Occipital lobe (tissue), 2 donors: ENCODE measurements around the gene IQSEC1. TPM values are rescaled to one million over a fixed set of nuclear protein-coding genes. Genes with fewer than 3 reads are reported as not detected.

Experiments used
- DNase-seq: peaks from one replicate; lab custom pipeline; 2025; lab: John Stamatoyannopoulos, UW
- total RNA-seq: library from RNA; depleted of rRNA; stranded (reverse); fragments of >200 nt; gene quantifications from one replicate; pipeline ENCODE4 v1.2.3, GENCODE V29; 2014

IQSEC1 gene
- total RNA-seq, 1 donor from 2014 or later: 14.3 TPM

DNA sequence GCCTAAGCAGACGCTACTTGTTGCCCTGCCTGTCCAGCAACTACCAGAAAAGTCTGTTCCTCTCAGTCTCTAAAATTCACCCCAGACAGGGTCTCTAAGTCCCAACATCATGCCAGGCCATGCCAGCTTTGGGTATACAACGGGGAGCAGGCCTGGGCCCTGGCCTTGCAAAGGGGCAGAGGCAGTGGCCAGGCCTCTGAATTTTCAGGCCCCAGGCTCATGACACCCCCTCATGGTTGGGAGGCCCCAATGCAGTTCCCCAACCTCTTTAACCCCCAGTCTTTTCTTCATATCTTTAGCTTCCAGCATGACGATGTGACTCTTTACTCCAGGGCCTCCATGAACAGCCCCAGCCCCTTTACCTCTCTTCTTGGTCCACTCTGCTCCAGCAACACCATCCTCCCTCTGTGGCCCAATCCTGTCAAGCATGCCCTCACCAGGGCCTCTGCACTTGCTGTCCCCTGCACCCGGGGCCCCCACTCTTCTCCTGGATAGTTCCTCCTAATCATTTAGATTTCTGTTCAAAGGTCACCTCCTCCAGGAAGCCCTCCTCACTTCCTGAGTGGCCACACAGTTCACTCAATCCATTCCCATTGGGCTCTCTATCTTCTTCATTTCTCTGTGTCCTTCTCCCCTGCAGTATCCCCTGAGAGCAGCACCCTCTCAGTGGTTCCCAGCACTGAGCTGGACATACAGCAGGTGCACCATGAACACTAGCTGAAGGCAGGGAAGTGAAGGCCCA, 4.8 kb downstream of the IQSEC1 start:
- DNase-seq: no peak

DNA sequence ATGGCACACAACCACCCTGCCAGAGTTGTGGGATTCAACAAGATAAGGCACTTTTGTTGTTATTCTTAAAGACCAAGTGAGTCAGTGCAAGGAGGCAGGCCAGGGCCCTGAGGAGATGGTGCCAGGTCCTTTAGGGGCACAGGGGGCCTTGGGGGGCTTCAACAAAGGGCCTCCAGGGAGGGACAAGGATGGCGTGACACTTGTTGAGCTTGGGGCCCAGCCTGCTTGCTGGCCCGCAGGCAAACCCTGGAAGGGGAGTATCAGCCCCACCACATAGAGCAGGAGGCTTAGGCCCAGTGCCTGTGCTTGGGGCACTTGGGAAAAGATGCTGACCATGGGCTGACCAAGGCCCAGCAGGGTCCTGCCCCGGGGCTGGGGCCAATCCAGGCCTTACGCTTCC, 5.5 kb downstream of the IQSEC1 start:
- no peak for DNase-seq

DNA sequence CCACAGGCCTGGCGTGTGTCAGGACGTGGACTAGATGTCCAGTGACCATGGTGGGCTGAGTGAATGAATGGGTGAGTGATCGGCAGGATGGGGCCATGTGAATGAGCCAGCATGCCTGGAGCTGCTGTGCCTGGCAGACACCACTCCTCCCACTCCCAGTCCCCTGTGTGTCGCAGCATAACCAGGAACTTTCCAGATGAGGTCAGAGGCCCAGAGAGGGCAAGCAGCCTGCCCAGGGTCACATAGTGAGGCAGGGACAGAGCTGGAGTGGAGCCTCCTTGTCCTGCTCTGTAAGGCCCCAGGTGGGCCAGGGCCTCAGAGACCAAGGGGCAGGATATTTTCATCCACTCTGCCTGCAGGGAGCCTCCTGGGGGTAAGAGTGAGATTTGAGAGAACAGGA, 6.4 kb downstream of the IQSEC1 start:
- DNase-seq: no peak

DNA sequence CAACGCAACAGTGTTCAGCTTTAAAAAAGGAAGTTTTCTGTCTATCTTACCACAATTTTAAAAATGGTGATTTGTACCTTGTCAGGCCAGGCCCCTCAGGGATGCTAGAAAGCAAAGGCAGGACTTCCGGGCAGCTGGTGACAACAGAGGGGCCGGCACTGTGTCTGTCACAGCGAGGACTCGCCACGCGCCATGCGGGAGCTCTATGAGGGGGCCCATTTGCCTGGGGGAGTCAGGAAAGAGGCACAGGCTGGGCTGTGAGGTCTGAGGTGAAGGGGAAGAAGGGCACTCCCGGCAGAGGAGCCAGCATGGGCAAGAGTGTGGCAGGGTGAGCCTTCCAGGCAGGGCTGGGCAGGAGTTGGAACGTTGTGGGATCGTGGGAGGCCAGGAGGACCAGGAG, 7.0 kb downstream of the IQSEC1 start:
- no peak for DNase-seq

DNA sequence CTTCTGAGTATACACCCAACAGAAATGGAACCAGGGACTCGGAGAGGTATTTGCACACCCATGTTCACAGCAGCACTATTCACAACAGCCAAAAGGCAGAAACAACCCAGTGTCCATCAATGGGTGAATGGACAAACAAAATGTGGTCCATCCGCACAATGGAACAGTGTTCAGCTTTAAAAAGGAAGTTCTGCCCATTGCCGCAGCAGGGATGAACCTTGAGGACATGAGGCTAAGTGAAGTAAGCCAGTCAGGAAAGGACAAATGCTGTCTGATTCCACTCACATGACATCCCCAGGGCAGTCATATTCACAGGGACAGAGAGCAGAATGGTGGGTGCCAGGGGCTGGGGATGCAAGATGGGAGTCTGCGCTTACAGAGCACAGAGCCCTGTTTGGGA, 7.5 kb downstream of the IQSEC1 start:
- no peak for DNase-seq

DNA sequence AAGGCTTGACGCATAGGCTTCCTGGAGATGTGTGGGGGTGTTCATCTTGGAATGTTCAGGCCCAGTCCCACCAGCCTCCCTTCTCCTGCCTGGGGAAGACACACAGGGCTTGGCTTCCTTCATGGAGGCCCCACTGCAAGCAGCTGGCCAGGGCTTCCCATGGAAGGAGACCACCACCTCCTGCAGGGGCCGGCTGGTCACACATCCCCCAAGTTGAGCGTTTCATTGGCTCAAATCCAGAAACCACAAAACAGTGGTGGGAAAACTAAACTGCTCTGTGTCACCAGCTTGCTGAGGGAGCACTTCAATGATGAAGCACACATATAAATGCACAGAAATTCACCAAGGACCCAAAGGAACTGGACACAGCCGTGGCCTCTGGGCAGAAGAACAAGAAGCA, 8.3 kb downstream of the IQSEC1 start:
- no peak for DNase-seq

DNA sequence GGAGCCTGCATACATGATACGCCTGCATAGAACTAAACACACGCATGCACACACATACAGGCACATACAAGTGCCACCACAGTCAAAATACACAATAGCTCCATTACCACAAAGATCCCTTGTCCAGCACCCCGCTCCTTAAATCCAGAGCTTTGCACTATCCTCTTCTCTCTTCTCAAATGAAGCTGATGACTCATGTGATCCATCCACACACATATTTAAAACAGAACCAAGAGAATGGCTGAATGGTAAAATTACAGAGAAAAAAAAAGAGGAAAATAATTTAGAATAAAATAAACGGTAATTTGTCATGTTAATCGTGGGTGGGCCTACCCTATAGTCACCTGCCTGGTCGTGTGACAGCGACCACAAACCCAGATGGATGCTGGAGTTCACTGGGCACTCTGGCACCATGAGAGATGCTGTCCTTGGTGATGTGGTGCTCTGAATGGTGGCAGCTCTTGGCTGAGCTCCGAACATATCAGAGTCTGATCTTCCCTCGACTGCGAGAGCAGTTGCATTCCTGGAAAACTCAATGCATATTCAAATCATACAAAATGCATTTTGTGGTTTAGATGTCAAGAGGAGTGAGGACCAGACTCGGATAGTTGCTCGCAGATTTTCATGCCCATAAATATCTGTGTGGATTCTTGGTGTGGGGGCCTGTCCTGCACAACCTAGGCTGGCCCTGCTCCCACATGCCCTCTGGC, 8.9 kb downstream of the IQSEC1 start:
- no peak for DNase-seq

DNA sequence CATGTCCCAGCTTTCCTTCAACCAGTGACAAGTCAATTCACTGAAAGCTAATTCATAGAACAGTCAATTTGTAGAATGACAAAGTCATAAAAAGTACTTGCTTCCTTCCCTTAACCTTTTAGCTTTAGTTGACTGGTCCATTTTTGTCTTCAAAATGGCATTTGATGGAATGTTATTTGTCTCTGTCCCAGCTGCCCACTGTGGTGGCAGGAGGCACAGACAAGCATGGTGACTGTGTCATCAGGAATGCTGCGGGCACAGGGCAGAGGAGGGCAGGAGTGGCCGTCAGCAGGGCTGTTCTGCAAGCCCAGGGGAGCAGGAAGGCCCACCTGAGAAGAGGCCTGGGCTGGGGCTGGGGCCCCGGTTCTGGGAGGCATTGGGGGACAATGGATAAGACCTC, 10.0 kb downstream of the IQSEC1 start:
- DNase-seq: no peak

DNA sequence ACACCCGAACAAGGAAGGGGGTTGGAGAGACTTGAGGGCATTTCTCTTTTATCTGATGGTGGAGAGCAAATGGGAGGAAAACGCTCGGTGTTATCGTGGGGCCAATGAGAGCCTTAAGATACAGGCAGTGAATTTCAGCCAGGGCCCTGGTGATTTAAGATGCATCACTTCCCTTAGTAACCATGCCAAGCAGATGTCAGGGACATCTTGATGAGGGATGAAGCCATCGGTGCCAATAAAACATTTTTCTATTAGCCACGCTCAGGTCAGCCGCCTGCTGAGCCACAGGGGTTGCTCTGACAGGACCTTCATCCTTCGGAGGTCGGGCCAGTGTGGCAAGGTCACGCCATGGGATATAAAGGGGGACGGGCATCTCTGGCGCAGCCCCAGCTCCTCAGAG, 10.6 kb downstream of the IQSEC1 start:
- no peak for DNase-seq

DNA sequence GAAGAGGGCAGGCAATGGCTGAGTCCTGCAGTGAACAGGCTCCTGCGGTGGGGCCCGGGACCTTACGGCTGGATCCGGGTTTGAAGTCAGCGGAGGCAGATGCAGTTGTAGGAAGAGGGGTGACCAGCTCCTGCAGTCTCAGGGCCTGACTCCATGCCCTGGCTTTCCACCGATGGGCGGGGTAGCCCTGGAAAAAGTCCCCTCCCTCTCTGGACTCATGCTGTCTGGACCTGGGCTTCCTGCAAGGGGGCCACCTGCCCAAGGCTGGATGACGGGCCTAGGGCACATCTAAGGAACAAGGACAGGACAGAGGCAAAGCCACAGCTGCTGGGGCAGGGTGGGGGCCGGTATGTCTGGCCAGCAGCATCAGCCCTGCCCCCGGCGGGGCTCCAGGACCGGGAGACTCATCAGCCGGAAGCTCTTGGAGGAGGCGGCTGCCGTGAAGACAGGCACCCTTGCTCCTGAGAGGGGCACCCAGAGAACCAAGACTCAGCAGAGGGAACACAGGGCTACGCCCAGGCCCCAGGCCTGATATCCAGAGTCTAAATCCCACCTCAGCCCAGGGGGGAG, 12.8 kb downstream of the IQSEC1 start:
- DNase-seq: no peak

DNA sequence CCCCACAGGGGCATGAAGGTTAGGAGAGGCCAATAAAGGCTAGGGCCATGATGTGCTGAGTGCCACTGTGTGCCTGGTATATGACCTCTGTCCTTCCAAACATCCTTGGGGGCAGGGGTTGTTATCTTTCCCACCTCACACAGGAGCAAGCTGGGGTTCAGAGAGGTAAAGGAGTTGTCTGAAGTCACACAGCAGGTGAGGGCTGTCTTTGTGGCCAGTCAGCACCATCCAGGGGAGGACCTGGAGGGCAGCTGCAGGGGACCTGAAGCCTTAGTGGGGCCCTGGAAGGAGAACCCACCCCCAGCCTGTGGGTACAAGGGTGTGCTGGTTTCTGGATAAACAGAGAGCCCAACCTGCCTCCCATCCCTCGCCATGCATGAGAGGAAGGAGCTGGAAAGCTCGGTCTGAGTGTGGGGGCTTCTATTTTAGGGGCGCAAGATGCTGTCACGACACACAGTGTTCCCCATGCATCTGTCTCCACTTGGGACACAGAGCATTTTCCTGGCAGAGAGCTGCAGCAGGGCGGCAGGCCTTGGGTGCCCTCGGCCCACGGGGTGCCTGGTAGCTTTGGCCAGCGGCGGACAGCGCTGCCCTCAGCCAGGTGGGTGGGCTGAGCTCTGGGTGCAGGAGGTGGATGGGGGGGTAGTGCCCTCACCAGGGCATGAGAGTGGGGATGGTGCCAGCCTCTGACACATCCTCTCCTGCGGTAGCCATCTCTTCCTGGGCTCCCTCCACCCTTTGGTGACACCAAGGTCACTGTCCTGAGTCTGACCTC, 14.7 kb downstream of the IQSEC1 start:
- DNase-seq: no peak

DNA sequence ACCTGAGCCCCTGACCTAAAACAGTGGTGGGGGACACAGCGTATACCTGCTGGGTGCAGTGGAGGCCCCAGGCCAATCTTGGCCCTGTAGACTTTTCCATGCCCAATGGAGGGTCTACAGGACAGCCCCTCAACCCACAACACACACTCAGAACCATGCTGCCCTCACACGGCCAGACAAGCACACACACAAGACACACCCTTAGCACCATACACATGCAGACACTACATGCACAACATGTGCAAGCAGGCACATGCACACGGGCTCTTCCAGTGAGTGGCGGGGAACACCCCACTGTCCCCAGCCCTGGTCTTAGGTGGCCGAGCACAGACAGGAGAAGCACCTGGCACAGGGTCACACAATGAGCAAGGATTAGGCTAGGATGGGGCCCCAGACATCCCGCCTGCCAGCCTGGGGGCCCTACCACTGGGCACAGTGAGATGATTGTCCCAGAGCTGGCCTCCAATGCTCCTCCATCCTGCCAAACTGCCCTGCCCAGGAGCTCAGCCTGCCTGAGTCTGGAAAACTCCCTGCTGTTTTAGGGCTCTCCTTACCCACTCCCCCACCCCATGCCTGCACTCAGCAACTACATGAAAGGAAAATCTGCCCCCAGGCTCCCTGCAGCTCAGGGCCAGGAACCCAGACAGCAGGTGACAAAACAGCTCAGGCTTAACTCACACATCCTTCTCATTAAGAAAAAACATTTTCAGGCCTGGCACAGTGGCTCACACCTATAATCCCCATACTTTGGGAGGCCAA, 15.8 kb downstream of the IQSEC1 start:
- DNase-seq: no peak

DNA sequence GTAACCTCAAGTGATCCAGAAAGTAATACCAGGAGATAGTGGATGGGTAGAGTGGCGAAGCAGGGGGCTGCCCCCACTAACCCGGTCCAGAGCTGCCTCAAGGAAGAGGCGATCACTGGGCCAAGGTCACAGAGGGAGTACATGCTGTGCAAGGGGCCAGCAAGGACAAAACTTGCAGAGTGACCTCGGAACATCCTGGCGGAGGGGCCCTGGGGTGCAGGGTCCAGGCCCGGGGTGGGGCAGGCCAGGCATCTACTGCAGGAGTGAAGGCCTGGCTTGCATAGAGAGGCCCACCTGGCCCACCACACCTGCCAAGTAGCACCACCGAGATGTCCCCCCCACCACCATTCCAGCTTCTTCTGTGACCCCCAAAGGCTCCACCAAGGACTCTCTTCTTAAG, 17.6 kb downstream of the IQSEC1 start:
- DNase-seq: no peak

DNA sequence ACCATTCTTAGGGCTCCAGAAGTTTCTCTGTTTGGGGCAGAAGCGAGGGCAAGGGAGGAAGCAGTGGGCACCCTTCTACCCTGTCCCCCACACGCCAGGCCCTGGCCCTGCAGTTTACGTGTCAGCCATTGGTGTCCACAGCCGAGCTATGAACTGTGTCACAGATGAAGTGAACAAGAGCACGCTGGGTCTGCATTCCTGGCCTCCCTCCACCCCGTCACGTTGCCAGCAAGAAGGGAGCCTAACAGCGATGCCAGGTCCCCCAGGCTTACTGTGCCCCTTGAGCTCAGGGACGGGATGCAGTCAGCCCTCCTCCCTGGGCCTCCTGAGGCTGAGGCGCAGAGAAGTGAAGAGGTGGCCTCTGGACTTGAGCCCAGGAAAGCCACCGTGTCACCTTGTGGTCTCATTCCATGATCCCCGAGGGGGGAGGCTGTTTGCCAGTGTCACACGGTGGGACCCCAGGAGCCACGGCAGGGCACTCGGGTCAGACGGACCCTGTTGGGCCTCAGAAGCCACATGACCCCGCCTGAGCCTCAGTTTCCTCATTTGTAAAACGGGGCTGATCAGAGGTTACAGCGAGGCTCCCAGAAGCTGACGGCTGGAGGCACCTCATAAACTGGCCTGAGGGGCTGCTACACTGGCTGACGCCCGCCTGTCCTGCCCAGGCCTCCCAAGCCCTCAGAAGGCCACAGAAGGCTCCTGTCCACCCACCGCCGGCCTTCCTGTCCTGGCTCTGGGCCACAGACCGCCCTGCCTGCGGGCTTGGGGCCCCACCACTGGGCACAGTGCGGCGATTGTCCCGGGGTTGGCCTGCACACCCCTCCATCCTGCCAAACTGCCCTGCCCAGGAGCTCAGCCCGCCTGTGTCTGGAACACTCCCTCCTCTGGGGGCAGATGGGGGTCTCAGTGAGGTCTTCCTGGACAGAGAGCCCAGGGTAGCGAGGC, 18.6 kb downstream of the IQSEC1 start:
- no peak for DNase-seq

DNA sequence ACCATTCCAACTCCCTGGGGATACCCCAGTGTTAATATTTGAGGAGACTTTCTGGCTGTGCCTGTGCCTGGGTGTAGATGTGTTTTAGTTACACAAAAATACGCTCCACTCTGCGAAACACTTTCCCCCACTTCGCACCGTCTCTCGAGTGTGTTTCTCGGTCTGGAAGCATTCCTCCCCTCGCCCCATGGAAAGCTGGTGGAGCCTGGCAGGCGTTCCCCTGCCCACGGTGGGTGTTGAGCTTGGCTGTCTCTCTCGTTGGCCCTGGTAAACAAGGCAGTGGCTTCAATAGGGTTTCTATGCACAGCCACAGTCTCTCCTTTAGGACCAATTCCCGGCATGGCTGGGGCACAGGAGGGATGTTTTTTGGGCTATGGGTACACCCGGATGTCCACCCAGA, 19.3 kb downstream of the IQSEC1 start:
- DNase-seq: no peak

DNA sequence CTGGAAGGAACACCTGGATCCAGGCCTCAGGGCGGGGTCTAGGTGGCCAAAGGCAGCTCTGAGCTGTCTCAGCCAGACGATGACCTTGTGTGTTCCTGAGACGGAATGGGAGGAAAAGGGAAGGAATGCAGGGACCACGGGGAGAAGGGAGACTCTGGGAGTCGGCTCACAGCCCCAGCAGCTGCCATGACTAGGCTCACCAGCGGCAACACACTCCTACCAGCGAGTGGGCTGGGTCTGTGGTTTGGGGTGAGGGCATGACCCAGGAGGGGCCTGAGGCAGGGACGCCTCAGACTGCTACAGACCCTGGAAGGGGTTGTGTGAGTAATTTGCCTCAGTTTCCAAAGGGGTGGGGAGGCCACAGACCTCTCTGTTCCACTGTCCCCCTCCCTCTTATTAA, 19.8 kb downstream of the IQSEC1 start:
- DNase-seq: no peak

DNA sequence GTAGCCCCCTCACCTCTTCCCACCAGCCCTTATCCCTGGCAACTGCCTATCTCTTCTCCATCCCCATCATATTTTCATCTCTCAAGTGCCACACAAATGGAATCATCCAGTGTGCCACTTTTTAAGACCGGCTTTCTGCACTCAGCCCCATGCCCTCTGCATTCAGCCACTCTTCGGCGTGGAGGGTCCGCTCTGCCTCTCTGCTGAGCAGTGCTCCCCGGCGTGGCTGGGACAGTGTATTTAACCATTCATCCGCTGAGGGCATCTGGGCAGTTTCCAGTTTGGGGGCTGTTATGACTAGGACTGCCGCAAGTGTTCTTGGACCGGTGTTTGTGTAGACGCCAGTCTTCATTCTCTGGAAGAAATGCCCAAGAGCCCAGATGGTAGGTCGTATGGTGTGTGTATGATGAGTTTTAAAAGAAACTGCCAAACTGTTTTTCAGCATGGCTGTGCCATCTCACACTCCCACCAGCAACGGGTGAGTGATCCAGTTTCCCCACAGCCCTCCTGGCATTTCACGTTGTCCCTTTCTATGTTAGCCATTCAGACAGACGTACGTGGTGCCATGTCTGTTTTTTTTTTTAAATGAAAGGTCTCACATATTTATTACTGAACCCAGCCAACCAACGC, 20.9 kb downstream of the IQSEC1 start:
- no peak for DNase-seq

DNA sequence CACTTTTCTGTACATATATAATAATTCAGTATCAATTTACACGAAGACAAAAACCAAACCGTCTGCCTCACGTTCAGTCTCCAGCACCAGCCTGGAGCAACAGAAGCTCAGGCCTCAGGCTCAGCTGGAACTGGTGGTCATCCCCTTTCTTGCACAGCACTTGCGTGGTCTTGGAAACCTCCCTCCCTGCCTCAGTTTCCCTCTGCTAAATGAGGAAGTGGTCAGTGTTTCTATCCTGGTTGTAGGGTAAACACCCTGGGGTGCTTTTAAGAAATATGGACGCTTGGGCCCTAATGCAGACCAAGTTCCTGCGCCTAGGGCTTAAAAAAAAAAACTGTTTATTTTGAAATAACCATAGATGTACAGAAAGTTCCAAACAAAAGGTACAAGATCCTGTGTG, 21.6 kb downstream of the IQSEC1 start:
- no peak for DNase-seq

DNA sequence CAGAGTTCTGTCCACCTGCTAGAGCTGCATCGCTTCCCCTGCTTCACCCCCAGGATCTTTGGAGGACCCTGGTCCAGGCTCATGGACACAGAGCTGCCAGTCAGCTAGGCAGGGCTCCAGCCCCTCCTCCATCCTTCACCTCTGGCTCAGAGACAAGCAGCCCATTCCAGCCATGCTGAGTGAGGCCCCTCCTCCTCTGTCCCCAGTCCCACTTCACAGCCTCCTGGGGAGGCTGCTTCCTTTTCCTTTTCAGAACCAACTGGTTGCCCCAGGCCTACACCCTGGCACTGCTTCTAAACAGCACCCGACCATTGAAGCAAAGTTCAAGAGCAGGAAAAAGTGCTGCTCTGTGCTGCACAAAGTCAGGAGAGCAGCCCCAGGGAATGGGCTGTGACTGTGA, 22.2 kb downstream of the IQSEC1 start:
- DNase-seq: no peak

DNA sequence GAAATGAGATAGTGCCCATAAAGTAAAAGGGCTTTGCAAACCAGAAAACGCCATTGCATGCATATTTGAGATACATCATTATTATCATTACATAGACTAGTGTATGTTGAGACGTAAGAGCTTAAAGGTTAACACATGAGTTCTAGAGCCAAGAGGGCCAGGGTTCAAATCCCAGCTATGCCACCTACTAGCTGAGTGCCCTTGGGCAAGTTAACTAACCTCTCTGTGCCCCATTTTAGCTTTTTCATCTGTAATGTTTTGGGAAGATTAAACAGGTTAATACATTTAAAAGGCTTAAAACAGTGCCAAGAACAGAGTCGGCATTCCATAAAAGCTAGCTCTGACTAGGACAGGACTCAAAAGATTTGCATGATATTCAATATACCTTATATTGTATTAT, 22.8 kb downstream of the IQSEC1 start:
- DNase-seq: no peak
